ENCODE data around the gene PCNA. TPM values are rescaled to one million over a fixed set of nuclear protein-coding genes. Genes with fewer than 3 reads are reported as not detected.
"Not testable (repeated sequence)": the region's sequence is repeated elsewhere in the genome, so short reads cannot be mapped to it uniquely, and the experiment has no call there.

Gene PCNA
- polyA plus RNA-seq, 1 donor: 206 TPM

GRCh38 chr20:5104479-5104878 is 15.3 kb downstream of the PCNA start:
- DNase-seq: no peak

DNA sequence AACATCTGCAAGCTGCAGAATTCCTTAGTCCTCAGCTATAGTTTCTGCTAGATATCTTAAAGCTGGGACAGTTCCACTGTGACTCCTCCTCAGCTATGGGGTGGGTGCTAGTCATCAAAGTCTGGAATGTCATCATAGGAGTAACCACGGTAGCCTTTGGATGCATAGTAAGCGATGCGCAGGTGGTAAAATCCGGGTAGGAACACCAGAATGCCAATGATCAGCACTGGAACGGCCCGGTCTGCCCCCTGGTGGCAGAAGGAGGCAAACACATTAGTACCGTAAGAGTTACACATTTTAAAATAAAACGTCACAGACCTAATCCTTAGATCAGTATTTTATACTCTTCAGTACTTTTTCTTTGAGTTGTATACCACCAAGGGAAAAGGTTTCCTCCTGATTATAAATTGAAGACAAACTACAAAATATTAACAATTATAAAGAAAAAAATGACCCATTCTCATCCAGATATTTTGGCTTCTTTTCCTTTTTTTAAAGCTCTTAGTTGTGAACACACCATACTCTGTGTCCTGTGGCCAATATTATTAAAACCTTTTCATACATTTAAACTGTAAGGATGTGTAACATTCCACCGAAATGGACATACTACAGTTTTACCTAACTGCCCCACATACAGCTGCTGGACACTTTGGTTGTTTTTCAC is 18.9 kb downstream of the PCNA start:
- peak; percentile 40 for DNase-seq

GRCh38 chr20:5099909-5100308 is 19.8 kb downstream of the PCNA start:
- not testable (repeated sequence) for DNase-seq

DNA sequence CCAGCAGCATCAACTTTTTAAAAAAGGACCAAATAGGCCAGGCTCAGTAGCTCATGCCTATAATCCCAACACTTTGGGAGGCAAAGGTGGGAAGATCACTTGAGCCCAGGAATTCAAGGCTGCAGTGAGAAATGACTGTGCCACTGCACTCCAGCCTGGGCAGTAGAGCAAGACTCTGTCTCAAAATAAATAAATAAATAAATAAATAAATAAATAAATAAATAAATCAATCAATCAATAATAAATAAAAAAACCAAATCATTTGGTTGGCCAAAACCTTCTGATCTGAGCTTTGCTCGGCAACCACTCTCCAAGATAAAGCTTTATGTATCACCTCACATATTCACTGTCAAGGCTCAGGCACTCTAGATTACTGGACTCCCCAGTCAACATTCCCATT is 20.7 kb downstream of the PCNA start:
- DNase-seq: not testable (repeated sequence)

DNA sequence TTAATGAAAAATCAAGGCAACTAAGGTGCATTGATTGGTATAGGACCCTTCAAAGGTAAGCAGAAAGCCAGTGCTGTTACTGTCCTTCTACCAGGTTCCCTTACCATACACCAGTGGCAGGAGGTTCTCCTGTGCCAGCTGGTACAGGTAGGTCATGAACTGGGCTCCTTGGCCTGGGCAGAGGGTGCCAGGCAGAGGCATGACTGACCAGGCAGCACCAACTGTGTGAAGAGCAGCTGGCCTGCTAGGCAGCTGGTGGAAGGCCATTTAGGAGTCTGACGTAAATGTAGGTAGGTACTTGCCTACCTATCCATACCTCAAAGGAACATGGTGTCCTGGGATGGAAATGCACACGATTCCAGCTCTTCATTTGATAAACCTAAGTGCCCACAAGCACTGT is 23.3 kb downstream of the PCNA start:
- DNase-seq: no peak

GRCh38 chr20:5095931-5096330 is 23.8 kb downstream of the PCNA start:
- no peak for DNase-seq

DNA sequence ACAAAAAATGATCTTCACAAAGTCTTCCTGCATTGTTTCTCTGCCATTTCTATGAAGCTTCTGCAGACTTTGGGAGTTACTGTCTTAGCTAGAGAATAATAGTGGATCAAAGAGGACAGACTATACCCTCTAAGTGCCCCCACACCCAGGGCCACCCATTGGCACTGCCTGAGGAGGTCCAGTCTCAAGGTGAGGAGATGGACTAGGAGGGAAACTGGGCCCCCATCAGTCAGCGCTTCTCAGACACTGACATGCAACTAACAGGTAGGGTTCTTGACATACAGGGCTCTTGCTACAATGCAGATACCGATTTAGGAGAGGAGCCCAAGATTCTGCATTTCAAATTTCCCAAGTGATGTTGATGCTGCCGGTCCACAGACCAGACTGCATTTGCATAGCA is 24.3 kb downstream of the PCNA start:
- DNase-seq: no peak

- DNase-seq: no peak
Measured at GRCh38 chr20:5092765-5093339, 26.9 kb downstream of the PCNA start.

DNA sequence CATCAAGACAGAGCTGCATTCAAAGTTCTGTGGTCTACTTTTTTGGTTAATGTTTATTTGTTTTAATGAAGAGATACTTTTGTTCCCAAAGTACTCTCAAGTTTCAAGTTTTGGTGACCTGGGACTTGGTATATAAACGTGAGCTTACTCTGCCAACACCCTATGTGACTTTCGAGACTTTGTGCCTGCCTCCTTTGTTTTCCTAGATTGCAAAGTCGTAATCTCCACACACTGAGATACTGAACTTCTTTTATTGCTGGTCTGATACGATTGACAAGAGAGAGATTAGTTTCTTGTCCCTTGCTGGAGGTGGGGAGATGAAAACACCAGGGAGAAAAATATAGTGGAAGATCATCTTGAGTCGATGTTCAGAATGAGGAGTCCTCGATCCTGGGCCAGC is 27.9 kb downstream of the PCNA start:
- no peak for DNase-seq

DNA sequence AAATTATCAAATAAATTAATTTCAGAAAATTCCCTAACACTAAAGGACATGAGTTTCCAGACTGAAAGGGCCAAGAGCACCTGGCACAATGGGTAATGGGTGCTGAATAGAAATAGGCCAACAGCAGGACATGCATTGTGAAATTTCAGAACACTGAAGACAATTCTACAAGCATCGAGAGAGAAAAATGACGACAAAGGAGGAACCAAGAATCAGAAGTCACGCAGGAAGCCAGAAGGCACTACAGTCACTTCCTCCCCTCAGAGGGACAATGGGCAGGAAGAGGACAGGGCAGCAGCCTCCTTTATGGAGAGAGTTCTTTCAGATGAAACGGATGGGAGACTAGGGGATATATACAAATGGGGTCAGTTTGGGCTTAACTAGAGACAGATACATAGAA is 29.6 kb downstream of the PCNA start:
- DNase-seq: no peak

DNA sequence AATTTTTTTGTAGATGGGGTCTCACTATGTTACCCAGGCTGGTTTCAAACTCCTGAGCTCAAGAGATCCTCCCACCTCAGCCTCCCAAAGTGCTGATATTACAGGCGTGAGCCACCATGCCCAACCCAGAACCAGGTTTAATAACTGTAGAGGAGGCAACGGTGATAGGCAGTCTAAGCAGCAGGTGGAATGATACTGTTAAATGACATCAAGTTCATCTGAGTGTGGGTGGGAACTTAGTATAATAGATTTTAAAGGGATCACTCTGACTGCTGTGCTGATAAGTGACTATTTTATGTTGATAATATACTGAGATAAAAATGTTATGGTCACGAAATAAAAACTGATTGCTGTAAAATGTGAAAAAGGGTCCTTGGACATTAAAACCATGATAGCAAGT is 31.1 kb downstream of the PCNA start:
- no peak for DNase-seq

- no peak for DNase-seq
Measured at GRCh38 chr20:5085380-5085779, 34.4 kb downstream of the PCNA start.

GRCh38 chr20:5080384-5080877 is 39.3 kb downstream of the PCNA start:
- DNase-seq: no peak

DNA sequence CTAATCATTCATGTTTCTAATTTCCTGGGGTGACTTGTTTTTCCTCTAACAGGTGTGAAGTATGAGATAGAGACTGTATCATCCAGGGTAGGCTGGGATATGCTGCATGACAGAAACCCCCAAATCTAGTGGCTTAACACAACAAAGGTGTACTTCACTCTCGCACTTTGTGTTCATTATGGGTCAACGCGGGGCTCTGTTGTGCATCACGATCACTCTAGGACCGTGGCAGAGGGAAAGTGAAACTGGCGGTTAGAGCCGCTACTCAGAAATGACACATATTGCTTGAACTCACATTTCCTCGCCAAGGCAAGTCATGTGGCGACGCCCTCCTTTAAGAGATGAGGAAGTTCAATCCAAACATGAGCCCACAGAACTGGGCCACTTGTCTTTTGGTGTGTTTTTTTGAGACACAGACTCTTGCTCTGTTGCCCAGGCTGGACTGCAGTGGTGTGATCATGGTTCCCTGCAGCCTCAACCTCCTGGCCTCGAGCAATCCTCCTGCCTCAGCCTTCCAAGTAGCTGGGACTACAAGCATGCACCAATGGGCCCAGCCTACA is 41.3 kb downstream of the PCNA start:
- DNase-seq: no peak

- no peak for DNase-seq
Measured at GRCh38 chr20:5077761-5078387, 41.9 kb downstream of the PCNA start.

- not testable (repeated sequence) for DNase-seq
Measured at GRCh38 chr20:5076913-5077312, 42.8 kb downstream of the PCNA start.

DNA sequence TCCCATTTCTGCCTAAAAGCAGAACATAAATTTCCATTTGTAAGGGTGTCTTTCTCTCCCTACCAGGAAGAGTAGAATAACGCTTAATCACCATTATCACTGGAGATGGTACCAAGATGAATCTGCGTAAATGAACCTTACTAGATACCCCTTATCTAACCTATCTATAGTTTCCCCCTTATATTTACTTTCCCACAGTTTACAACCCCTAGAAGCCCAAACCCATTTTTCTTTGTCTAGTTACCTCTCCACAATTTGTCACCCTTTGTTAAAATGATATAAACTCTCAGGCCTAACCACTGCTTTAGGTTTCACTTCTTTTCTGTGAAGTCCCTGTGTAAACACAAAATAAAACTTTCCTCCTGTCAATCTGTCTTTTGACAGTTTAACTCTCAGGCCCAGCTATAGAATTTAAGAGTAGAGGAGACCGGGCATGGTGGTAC is 45.5 kb downstream of the PCNA start:
- DNase-seq: no peak

DNA sequence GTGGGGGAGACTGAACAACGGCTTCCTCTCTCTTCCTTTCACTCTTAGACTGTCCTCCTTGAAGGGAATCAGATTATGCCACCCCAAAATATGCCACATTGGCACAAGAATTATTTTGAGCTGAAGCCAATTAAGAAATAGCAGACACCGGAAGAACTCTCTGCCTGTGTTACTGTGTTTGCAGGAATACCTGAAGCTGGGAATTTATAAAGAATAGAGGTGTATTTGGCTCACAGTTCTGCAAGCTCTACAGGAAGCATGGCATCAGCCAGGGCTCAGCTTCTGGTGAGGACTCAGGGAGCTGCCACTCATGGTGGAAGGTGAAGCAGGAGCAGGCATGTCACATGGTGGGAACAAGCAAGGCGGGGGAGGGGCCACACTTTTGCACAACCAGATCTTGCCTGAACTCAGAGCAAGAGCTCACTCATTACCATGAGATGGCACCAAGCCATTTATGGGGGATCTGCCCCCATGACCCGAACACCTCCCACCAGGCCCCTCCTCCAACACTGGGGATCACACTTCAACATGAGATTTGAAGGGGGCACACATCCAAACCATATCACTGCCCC is 46.0 kb downstream of the PCNA start:
- DNase-seq: no peak

- no peak for DNase-seq
Measured at GRCh38 chr20:5072756-5073659, 46.8 kb downstream of the PCNA start.

DNA sequence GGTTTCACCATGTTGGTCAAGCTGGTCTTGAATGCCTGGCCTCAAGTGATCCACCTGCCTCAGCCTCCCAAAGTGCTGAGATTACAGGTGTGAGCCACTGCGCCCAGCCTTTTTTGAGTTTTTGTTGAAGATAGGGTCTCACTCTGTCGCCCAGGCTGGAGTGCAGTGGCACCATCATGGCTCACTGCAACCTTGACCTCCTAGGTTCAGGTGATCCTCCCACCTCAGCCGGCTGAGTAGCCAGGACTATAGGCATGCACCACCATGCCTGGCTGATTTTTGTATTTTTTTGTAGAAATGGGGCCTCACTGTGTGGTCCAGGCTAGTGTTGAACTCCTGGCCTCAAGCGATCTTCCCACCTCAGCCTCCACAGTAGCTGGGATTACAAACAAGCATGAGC is 47.8 kb downstream of the PCNA start:
- DNase-seq: not testable (repeated sequence)

GRCh38 chr20:5070570-5070969 is 49.2 kb downstream of the PCNA start:
- DNase-seq: no peak

GRCh38 chr20:5070081-5070480 is 49.7 kb downstream of the PCNA start:
- no peak for DNase-seq
